NCI-H2081 treated with DMSO at 0.1 percent for 48 hours (cell line): ENCODE results near the gene SLC17A6.

Experiments used
- DNase-seq: peaks from one replicate; lab custom pipeline; 2025; lab: John Stamatoyannopoulos, UW

The SLC17A6 gene

DNA sequence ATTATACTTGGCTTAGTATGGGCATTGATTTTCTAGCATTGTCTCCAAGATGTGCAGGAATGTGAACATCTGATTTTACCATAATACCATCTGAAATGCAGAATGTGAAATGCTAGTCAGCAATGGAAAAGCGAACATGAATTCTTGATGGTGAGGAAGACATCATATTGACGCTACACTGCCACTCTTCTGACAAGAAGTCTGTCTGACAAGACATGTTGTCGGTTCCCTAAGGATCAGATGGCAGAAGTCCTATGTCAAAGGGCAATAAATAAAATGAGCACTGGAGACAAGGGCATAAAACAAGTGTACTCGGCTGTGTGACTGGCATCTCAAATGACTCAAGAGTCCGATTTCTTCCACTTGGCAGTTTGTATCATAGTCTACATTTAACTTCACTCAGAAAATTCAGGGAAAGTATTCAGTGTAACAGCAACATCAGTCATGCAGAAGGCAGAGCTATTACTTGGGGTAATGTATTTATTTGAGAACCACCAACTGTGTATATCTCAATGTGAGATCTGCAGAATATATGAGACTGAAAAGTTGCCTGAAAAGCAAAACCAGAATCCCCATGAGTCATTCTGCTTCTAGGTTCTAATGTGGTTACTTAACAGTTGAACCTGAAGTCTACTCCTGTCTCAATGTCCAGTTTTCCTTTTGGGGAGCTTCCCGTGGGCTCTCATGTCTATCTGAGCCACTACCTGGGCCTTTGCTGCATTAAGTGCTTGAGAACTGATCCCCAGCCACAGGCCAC lies 51.5 kb downstream of the SLC17A6 start:
- no peak for DNase-seq

DNA sequence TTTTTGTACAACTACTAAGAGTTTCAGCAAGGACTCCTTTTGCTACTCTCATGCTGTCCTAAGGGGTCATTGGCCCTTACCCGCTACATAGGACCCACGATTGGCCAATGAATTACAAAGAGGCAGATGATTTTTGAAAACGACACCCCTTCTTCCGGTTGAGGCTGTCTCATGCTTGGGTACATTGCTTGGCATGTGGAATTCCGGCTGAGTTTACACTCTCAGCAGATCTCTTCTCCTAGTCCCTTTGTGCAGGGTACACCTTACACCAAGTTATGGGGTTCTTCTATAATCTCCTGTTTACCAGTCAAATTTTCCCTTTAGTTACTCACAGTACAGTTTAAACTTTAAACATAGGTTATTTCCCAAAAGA lies 52.1 kb downstream of the SLC17A6 start:
- no peak for DNase-seq

DNA sequence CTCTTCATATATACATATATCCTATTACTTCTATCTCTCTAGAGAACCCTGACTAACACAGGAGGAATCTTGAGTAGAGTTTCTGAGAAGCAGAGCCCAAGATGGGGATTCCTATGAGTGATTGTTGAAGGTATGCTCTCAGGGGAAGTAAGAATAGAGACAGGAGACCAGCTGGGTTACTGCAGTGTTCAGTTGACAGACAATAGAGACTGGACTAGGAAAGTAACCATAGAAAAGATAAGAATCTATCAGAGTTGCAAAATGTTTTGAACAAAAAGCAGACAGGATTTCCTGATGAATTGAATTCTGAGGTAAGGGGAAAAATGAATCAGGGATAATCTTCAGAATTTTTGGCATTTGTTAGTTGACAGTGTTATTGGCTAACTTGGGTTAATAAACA lies 54.4 kb downstream of the SLC17A6 start:
- no peak for DNase-seq

DNA sequence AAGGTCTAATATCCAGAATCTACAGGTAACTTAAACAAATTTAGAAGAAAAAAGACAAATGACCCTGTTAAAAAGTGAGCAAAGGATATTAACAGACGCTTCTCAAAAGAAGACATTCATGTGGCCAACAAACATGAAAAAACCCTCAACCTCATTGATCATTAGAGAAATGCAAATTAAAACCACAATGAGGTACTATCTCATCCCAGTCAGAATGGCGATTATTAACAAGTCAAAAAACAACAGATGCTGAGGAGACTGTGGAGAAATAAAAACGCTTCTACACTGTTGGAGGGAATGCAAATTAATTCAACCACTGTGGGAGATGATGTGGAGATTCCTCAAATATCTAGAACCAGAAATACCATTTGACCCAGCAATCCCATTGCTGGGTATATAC lies 67.2 kb downstream of the SLC17A6 start:
- DNase-seq = no peak

DNA sequence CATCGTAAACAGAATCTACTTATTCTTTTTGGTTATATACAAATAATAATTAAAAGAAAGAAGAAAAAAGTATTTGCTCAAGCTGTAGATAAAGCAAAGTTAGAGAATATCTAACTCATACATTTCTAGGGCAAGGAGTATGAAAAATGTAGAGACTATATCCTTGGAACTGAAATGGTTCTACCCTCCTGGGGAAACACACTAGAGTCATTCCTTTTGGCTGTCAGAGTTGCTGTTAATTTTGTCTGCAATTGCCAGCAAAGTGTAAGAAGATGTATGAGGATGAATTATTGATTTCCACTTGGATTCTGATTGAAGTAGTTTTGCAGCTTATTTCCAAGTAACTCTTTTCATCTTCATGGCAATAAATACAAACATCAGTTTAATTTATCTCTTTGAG lies 69.1 kb downstream of the SLC17A6 start:
- no peak for DNase-seq

DNA sequence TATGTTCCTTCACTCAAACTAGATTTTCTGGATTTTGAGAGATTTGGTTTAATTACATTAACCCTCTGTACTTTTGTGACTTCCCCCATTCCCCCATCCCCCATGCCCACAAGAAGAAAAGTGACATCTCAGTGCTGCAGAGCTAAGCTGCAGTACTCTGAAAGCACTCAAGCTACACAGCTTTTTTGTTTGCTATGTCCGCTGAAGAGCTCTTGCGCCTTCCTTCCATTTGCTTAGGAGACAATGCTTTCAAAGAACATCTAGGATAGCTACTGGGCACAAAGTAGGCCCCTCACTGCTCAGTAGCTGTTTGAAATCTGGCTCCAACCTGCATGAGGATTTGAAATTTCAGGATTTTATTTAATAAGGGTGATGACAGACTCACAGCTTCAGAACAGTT lies 69.7 kb downstream of the SLC17A6 start:
- DNase-seq = no peak

DNA sequence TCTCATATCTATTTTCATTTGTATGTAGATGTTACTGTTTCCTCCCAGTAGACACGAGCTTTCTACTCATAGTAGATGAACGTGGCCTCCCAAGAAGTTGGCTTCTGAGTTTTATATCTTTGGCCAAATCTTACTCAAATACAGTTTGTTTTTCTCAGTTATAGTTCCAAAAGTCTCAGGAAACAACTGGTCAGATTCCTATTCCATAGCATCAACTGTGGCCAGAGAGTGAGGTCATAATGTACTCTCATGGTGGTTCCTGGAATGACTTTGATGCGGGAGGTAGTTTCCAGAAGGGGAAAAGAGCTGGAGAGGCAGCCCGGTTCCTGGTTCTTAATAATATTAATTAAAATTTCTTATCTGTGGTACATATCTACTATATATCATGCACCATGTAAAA lies 77.3 kb downstream of the SLC17A6 start:
- no peak for DNase-seq

DNA sequence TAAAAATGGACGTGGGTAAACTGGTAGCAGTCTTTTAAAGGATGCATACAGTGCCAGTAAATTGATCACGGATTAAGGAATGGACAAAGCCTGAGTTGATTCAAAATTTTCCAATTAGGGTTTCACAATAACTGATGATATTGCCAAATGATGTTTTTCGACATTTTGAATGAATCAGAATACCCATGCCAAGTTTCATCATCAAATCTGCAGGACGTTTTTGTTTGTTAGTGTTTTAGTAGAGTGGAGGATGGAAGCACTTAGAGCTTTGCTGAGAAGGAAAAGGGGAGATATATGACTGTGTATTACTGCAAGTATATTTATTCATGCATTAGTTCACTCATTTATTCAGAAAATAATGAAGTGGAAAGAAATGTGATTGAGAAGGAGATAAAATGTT lies 78.3 kb downstream of the SLC17A6 start:
- DNase-seq = no peak

DNA sequence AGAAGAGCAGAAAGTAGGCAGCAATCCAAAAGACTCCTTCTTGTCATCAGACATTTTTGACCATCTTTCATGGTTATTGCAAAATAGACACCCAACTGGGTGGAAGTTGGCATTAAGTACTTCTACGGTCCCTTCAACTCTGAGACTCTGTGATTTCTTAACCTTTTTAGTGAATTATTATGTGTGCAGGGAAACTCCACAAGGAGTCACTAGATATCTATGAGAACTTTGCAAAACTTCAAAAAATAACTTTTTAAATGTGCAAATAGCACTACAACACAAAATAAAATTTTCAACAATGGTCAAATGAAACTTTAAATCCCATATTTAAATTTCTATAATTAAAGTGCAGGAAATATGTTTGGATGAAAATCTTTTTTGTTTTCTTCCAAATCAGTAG lies 88.7 kb downstream of the SLC17A6 start:
- DNase-seq = no peak
